COLO668 (cell line): ENCODE results near the gene MAN1C1.
"Not testable (repeated sequence)": the region's sequence is repeated elsewhere in the genome, so short reads cannot be mapped to it uniquely, and the experiment has no call there.

ENCODE experiments used
- DNase-seq: peaks from one replicate; lab custom pipeline; 2025; ENCODE audit not compliant: unreplicated experiment; lab: John Stamatoyannopoulos, UW

Gene MAN1C1

DNA sequence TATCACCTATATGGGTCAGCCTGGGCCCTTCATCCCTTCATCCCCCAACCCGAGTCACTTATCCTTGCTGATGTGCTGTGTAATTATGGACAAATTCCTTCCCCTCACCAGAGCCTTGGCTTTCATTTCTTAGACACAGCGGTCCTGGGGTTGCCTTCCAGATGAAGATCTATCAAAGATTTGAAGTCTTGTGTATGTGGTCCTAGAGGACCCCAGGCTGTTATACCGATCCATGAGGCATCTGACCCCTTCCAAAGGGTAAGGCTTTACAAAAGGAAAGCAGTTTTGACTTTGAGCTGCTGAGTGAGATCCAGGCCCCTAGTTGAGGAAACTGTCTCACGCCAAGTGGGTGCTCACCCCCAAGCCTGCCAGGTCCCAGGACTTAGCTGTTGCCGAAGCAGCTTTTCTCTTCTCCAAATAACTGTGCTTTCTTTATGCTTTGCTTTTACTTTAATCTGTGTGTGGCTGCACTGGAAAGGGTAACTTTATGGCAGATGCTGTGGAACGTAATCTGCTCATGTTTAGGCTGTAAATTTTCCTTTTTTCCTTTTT lies 37.6 kb downstream of the MAN1C1 start:
- DNase-seq = no peak

DNA sequence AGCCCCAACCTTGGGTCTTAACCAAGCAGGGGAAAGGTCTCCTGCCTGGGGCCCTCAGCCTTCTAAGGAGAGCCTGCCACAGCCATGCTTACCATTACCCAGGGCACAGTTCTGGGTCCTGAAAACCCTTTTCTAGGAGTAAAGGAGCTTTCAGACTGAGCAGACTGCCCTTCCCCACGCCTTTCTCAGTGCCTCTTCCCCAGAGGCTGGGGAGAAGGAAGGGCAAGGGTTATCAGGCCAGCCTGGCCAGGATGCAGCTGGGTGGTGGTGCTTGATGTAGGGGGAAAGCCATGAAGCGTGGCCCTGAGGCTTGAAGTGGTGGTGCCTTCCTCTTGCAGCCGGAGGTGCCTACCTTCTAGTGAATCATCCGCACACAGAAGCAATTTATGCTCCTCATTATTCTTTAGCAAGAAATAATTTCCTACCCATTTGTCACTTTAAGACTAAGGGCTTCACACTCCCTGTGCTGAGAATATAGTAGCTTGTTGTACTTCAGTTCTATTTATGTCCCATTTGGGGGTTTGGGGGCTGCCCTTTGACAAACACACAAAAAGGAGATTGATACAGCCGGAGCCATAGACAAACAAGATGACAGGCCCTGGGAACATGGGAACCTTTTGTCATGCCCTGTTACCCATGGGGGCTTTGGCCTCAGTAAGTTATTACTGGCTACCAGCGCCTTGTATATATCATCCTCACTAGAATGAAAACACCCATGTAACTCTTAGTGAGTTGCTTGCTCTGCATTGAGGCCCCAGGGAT lies 40.7 kb downstream of the MAN1C1 start:
- no peak for DNase-seq

DNA sequence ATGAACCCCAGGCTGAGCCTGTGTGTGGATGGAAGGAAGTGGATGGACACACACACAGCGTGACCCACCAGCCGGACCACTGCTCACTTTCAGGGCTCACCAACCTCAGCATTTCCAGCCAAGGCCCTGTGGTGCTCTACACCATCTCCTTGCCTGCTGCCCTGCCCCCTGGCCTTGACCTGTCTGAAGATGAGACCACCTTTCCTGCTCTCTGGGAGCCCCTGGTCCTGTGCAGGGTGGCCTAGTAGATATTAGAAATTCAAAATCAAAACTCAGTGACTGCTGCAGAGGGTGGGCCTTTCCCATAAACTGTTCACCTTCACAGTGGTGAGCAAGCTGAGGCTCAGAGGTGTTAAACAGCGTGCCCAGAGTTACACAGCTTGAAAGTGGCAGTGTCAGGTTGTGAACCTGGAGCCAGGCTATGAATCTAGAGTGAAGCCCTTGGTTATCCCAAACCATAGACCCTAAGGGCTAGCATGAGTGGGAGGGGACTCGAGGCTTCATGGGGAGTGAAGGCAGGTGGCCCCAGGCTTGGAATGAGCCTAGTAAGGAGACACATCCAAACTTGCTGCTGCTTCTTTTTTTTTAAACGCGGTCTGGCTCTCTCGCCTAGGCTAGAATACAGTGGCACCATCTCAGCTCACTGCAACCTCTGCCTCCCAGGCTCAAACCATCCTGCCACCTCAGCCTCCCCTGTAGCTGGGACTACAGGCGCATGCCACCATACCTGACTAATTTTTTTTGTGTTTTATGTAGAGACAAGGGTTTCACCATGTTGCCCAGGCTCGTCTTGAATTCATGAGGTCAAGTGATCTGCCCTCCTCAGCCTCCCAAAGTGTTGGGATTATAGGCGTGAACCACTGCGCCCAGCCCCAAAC lies 41.5 kb downstream of the MAN1C1 start:
- no peak for DNase-seq

GRCh38 chr1:25658791-25659431 lies 42.3 kb downstream of the MAN1C1 start:
- DNase-seq = no peak

GRCh38 chr1:25661043-25661815 lies 44.6 kb downstream of the MAN1C1 start:
- no peak for DNase-seq

- DNase-seq = no peak
These were observed 45.5 kb downstream of the MAN1C1 start for GRCh38 chr1:25662061-25662460.

DNA sequence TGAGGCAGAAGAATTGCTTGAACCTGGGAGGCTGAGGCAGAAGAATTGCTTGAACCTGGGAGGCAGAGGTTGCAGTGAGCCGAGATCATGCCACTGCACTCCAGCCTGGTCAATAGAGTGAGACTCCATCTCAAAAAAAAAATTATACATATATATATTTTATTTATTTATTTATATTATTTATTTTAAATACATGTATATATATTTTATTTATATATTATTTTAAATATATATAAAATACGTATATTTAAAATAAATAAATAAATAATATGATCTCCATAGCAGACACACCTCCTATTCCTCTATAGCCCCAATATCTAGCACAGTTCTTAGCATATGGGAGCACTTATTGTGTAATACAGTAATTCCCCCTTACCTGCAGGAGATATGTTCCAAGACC lies 46.4 kb downstream of the MAN1C1 start:
- DNase-seq = not testable (repeated sequence)

DNA sequence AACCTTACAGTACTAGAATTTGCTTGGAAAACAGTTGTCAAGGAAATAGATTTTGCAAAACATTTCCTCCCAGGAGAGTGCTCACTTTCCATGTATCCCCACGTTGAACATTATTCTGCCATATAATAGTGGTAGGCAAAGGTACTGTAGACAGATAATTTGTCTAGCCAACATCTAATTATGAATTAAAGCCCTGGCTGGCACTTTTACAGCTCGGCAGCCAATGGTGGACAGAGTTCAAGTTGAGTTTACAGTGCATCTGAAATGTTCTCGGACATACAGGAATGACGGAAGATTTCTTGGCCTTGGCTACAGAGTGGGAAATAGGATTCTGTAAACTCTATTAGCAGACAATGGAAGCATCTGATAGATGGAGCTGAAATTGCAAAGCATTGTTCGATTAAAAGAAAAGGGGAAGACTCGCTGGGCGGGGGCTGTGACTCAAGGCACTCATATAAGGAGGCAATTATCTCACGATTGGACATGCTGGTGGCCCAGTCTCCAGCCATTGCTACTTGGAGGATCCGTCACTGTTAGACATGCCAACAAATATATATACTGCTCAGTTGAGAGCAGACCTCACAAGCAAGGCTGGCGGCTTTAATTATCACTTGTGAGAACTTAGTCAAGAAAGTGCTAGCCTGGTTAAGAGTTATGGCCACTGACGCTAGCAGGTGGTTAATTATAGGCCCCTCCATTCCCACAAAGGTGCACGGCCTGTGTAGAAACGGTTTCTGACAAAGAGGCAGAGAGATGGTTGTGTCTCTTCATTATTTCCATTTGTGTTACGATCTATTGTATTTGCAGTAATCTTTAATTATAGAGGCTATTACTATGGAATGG lies 48.0 kb downstream of the MAN1C1 start:
- no peak for DNase-seq

DNA sequence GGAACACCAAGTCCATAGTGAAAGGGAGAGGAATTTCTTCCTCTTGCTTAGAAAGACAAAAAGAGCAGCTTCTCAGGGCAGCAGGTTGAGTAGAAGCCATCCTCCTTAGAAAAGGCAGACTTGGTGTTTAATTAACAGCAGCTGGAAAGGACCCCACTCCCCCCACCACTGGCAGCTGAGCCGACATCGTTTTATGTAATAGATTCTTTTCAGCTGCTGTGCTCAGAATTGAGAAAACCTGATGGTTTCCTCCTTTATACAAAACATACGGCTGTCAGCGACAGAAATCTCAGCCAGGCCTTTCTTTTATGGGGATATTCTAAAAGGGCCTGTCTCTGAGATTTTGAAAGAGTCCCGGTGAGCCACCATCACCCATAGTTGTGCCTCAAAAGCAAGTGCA lies 49.9 kb downstream of the MAN1C1 start:
- no peak for DNase-seq

- DNase-seq = no peak
These were observed 52.5 kb downstream of the MAN1C1 start for GRCh38 chr1:25668931-25669573.

DNA sequence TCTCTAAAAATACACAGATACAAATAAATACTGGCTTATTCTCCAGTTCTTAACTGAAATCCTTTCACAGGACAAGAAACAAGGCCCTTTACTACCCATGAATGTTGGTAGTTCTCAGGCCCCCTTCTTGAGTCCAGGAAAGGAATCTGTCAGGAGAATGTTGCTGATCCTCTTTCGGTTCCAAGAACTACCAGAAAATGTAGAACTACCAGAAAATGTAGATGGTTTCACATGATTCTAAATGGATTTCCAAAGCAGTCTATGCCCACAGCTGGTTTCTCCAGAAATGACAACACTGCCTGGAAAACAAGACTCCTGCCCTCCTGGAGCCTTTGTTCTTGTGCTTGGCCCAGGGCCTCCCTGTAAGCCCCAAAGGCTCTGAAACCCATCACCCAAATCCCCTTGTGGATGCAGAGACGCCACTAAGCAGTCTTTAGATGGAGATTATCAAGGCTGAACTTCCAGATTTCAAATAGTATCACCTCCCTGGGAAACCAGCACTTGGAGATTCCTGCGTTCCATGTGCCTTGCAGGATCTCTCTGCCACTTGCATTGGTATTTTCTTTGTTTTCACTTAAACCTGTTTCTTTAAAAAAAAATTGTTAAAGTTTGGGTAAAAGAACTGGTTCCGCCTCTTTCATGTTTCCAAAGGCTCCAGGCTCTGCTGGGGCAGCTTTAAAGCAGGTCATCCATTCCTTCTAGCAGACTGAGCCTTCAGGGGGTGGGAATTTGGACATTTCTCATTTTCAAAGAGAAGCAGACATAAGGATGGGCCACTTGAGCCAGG lies 53.4 kb downstream of the MAN1C1 start:
- DNase-seq = no peak

DNA sequence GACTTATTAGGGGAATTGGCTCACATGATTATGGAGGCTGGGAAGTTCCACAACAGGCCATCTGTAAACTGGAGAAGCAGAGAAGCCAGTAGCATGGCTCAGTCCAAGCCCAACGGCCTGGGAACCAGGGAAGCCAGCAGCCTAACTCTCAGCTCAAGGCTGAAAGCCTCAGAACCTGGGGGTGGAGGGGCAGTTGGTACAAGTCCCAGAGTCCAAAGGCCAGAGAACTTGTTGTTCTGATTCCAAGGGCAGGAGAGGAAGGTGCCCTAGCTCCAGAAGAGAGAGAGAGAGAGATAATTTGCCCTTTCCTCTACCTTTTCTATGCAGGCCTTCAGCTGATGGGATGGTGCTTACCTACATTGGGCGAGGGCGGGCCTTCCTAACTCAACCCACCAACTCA lies 55.3 kb downstream of the MAN1C1 start:
- DNase-seq = no peak

DNA sequence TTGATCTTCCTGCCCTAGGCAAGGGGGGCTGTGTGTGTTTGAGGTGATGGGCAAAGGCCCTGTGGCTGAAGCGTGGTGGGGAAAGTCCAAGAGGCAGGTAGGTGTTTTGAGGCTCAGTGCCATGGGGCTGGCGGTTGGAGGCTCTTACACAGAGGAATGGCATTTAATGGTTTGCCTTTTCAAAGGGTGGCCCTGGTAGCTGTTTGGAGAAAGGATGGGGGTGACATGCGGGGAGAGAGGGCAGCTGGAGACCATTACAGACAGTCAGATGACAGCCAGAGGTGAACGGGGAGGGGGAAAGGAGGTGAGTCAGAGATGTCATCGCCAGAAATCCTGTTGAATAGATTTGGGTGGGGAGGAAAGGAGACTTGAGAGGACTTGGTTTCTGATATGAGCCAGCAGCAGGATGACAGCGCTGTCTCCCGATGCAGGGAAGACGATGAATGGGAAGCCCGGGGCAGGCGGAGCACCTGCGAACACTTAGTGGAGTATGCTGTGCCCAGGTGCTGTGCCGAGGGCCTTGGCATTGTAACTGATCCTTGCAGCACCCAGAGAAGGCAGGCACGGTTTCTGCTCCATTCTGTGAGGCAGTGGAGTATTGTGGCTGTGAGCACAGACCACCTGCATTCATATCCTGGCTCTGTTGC lies 56.3 kb downstream of the MAN1C1 start:
- DNase-seq = no peak

GRCh38 chr1:25673456-25673855 lies 56.9 kb downstream of the MAN1C1 start:
- DNase-seq = no peak

DNA sequence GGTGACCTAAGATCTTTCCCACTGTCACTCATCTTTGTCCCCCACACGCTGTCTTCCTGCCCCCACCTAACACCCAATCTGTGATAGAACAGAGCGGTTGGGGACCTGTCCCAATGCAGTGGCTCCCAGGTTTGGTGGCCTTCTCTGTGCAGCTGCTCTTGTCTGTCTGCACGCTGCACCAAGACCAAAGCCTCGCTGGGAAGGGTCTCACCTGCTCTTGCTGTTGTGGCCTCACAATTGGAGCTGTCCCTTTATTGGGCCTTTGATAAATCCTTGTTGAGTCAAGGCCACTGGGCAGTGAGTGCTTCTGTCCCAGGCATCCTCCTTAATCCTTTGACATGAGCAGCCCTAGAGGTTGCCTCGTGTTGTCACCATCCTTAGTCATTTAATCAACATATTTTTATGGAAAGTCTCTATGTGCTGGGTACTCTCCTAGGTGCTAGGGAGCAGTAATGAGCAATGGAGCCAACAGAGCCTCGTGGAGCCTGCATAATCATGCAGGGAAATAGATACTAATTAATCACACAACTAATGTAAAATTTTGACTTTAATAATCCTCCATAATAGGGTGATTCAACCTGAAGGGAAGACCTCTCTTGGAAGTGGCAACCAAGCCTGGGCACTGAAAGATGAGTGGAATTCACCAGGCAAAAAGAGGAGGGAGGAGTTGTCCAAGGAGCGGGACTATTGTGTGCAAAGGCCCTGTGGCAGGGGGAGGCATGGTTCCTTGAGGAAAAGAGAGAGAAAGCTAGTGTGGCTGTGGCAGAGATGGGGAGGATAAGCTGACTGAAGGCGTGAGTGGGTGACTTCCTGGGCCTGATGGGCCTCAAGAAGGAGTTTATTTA lies 57.6 kb downstream of the MAN1C1 start:
- no peak for DNase-seq

DNA sequence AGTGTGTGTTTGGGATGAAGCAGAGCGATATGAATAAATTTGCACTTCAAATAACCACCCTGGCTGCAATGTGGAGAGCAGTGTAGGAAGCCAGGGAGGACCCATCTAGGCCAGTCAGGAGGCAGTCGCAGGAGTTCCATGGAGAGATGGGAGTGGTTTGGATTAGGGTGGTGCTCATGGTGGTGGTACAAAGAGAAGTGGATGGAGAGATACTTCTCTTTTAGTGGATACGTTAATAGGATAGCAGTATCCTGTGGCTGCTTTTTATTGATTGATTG lies 58.2 kb downstream of the MAN1C1 start:
- no peak for DNase-seq

GRCh38 chr1:25675729-25676476 lies 59.3 kb downstream of the MAN1C1 start:
- no peak for DNase-seq
